SK-N-SH treated with all-trans-retinoic acid at 6 μM for 48 hours (cell line): ENCODE measurements around the gene PDGFC.

ENCODE experiments used
- ATAC-seq: fragments of 200-7000 bp; cut with Tn5 transposase; 3 replicates; pipeline ENCODE4 v1.9.1; 2020; ENCODE audit warnings: mild to moderate bottlenecking, moderate library complexity
- ARNTL ChIP-seq: fragments of 450-650 bp; formaldehyde crosslinking; IDR thresholded peaks from 2 replicates; pipeline ENCODE4 v1.5.0; 2020; ENCODE audit warnings: low read depth, mild to moderate bottlenecking, moderate library complexity, borderline replicate concordance
- CSDC2 ChIP-seq: fragments of 250-450 bp; sonication (Bioruptor Pico); IDR thresholded peaks from 2 replicates; pipeline ENCODE4 v1.5.0; 2020; ENCODE audit warnings: mild to moderate bottlenecking, moderate library complexity
- ESRRG ChIP-seq: fragments of 250-450 bp; sonication (Bioruptor Pico); IDR thresholded peaks from 2 replicates; pipeline ENCODE4 v1.6.1; 2021; ENCODE audit warnings: mild to moderate bottlenecking
- GLIS3 ChIP-seq: fragments of 250-450 bp; sonication (Bioruptor Pico); IDR thresholded peaks from 2 replicates; pipeline ENCODE4 v1.5.0; 2020; ENCODE audit warnings: mild to moderate bottlenecking, moderate library complexity
- ISL1 ChIP-seq: fragments of 250-450 bp; sonication (Bioruptor Pico); IDR thresholded peaks from 2 replicates; pipeline ENCODE4 v2.1.2; 2022; ENCODE audit warnings: mild to moderate bottlenecking, moderate library complexity
- OSR1 ChIP-seq: fragments of 250-450 bp; sonication (Bioruptor Pico); IDR thresholded peaks from 2 replicates; pipeline ENCODE4 v1.8.0; 2022; ENCODE audit warnings: moderate library complexity, mild to moderate bottlenecking, inconsistent platforms
- RARB ChIP-seq: fragments of 250-450 bp; sonication (Bioruptor Pico); IDR thresholded peaks from 2 replicates; pipeline ENCODE4 v1.8.0; 2021; ENCODE audit warnings: mild to moderate bottlenecking, moderate library complexity
- SNAI2 ChIP-seq: fragments of 250-450 bp; sonication (Bioruptor Pico); IDR thresholded peaks from 2 replicates; pipeline ENCODE4 v1.5.0; 2020; ENCODE audit warnings: mild to moderate bottlenecking, moderate library complexity
- TCF4 ChIP-seq: fragments of 250-450 bp; sonication (Bioruptor Pico); IDR thresholded peaks from 2 replicates; pipeline ENCODE4 v1.8.0; 2021; ENCODE audit warnings: mild to moderate bottlenecking, moderate library complexity, borderline replicate concordance
- TOX ChIP-seq: fragments of 250-450 bp; sonication (Bioruptor Pico); IDR thresholded peaks from 2 replicates; pipeline ENCODE4 v1.8.0; 2021; ENCODE audit warnings: mild to moderate bottlenecking, moderate library complexity, borderline replicate concordance
- ZC3H10 ChIP-seq: fragments of 250-450 bp; sonication (Bioruptor Pico); IDR thresholded peaks from 2 replicates; pipeline ENCODE4 v1.5.1; 2021; ENCODE audit warnings: mild to moderate bottlenecking, moderate library complexity
- ZFP3 ChIP-seq: fragments of 250-450 bp; sonication (Bioruptor Pico); IDR thresholded peaks from 2 replicates; pipeline ENCODE4 v1.5.0; 2020; ENCODE audit warnings: mild to moderate bottlenecking, moderate library complexity
- ZNF565 ChIP-seq: fragments of 450-650 bp; formaldehyde crosslinking; conservative IDR thresholded peaks from 2 replicates; pipeline ENCODE4 v1.5.0; 2020; ENCODE audit warnings: low read depth, mild to moderate bottlenecking, moderate library complexity
- ZNF70 ChIP-seq: fragments of 450-650 bp; formaldehyde crosslinking; IDR thresholded peaks from 2 replicates; pipeline ENCODE4 v1.5.0; 2020; ENCODE audit warnings: mild to moderate bottlenecking, moderate library complexity
- TF ChIP-seq, protein P1 (sequence below): fragments of 250-450 bp; sonication (Bioruptor Pico); IDR thresholded peaks from 2 replicates; pipeline ENCODE4 v1.5.1; 2021; ENCODE audit warnings: mild to moderate bottlenecking, moderate library complexity
- TF ChIP-seq, protein P2 (sequence below): fragments of 250-450 bp; sonication (Bioruptor Pico); IDR thresholded peaks from 2 replicates; pipeline ENCODE4 v1.8.0; 2020; ENCODE audit warnings: mild to moderate bottlenecking, moderate library complexity, borderline replicate concordance
- TF ChIP-seq, protein P3 (sequence below): fragments of 250-450 bp; sonication (Bioruptor Pico); IDR thresholded peaks from 2 replicates; pipeline ENCODE4 v1.5.0; 2020; ENCODE audit warnings: mild to moderate bottlenecking, moderate library complexity
- TF ChIP-seq, protein P4 (sequence below): fragments of 250-450 bp; sonication (Bioruptor Pico); IDR thresholded peaks from 2 replicates; pipeline ENCODE4 v1.8.0; 2021; ENCODE audit warnings: low read depth, mild to moderate bottlenecking, moderate library complexity, borderline replicate concordance

PDGFC gene

GRCh38 chr4:156950948-156951347 is 20.7 kb downstream of the PDGFC start (continued):
- TF ChIP-seq, protein P1, sequence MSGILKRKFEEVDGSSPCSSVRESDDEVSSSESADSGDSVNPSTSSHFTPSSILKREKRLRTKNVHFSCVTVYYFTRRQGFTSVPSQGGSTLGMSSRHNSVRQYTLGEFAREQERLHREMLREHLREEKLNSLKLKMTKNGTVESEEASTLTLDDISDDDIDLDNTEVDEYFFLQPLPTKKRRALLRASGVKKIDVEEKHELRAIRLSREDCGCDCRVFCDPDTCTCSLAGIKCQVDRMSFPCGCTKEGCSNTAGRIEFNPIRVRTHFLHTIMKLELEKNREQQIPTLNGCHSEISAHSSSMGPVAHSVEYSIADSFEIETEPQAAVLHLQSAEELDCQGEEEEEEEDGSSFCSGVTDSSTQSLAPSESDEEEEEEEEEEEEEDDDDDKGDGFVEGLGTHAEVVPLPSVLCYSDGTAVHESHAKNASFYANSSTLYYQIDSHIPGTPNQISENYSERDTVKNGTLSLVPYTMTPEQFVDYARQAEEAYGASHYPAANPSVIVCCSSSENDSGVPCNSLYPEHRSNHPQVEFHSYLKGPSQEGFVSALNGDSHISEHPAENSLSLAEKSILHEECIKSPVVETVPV (CRISPR knock-in tag), result no peak
- TF ChIP-seq RARB (CRISPR knock-in tag), result no peak
- no peak for TF ChIP-seq TOX (CRISPR knock-in tag)
- TF ChIP-seq OSR1, result no peak

DNA sequence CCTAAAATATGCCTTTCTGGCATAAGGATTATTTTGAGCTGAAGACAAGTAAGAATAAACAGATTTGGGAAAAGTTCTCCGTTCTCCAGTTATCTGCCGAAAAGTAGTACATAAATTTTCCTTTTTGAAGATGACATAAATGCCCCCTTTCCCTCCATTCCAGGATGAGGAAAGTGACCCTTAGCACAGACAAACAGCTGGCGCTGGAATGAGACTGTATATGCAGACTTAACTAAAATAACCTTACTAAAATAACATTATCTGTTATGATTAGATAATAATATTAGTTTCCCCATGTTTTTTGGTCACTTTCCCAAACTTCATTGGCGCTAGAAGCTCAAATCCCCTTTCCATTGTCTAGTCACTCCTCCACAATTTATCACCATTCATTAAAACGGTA is 21.5 kb downstream of the PDGFC start:
- TF ChIP-seq, protein P2, sequence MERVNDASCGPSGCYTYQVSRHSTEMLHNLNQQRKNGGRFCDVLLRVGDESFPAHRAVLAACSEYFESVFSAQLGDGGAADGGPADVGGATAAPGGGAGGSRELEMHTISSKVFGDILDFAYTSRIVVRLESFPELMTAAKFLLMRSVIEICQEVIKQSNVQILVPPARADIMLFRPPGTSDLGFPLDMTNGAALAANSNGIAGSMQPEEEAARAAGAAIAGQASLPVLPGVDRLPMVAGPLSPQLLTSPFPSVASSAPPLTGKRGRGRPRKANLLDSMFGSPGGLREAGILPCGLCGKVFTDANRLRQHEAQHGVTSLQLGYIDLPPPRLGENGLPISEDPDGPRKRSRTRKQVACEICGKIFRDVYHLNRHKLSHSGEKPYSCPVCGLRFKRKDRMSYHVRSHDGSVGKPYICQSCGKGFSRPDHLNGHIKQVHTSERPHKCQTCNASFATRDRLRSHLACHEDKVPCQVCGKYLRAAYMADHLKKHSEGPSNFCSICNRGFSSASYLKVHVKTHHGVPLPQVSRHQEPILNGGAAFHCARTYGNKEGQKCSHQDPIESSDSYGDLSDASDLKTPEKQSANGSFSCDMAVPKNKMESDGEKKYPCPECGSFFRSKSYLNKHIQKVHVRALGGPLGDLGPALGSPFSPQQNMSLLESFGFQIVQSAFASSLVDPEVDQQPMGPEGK, result no peak
- TF ChIP-seq TOX (CRISPR knock-in tag), result no peak
- TF ChIP-seq, protein P3, sequence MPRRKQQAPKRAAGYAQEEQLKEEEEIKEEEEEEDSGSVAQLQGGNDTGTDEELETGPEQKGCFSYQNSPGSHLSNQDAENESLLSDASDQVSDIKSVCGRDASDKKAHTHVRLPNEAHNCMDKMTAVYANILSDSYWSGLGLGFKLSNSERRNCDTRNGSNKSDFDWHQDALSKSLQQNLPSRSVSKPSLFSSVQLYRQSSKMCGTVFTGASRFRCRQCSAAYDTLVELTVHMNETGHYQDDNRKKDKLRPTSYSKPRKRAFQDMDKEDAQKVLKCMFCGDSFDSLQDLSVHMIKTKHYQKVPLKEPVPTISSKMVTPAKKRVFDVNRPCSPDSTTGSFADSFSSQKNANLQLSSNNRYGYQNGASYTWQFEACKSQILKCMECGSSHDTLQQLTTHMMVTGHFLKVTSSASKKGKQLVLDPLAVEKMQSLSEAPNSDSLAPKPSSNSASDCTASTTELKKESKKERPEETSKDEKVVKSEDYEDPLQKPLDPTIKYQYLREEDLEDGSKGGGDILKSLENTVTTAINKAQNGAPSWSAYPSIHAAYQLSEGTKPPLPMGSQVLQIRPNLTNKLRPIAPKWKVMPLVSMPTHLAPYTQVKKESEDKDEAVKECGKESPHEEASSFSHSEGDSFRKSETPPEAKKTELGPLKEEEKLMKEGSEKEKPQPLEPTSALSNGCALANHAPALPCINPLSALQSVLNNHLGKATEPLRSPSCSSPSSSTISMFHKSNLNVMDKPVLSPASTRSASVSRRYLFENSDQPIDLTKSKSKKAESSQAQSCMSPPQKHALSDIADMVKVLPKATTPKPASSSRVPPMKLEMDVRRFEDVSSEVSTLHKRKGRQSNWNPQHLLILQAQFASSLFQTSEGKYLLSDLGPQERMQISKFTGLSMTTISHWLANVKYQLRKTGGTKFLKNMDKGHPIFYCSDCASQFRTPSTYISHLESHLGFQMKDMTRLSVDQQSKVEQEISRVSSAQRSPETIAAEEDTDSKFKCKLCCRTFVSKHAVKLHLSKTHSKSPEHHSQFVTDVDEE (CRISPR knock-in tag), result no peak
- no peak for TF ChIP-seq CSDC2 (CRISPR knock-in tag)
- no peak for TF ChIP-seq GLIS3 (CRISPR knock-in tag)
- no peak for TF ChIP-seq ZFP3 (CRISPR knock-in tag)
- no peak for TF ChIP-seq OSR1
- TF ChIP-seq TCF4 (CRISPR knock-in tag), result no peak
- no peak for TF ChIP-seq ZC3H10 (CRISPR knock-in tag)
- no peak for TF ChIP-seq ZNF565 (CRISPR knock-in tag)
- no peak for TF ChIP-seq RARB (CRISPR knock-in tag)
- no peak for ATAC-seq

DNA sequence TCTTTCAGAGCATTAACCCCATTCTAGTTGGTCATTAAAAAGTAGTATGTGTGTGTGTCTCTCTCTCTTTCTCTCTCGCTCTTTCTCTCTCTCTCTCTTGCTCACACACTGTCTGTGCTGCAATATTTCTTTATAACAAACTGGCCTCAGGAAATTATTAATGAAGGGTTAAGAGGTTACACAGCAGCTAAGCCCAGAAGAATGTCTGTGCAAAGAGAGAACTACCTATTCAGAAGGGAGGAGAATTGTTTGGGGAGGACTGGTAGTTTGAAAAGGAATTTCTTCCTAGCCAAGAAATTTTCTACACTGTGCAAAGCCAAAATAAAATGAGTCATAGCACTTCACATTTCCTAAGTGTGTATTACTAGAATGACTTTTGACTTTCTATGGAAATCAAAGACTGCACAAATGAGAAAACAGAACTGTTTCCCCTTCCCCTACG is 22.2 kb downstream of the PDGFC start:
- ATAC-seq, result peak; percentile 58
- TF ChIP-seq GLIS3 (CRISPR knock-in tag) (no peak), ZNF70 (CRISPR knock-in tag) (no peak), TOX (CRISPR knock-in tag) (no peak), OSR1 (no peak), SNAI2 (CRISPR knock-in tag) (no peak), ZFP3 (CRISPR knock-in tag) (no peak), ISL1 (CRISPR knock-in tag) (no peak), ARNTL (no peak), ESRRG (CRISPR knock-in tag) (no peak)
- TF ChIP-seq, protein P2, result no peak
- TF ChIP-seq, protein P3 (CRISPR knock-in tag), result no peak
- TF ChIP-seq, protein P4, sequence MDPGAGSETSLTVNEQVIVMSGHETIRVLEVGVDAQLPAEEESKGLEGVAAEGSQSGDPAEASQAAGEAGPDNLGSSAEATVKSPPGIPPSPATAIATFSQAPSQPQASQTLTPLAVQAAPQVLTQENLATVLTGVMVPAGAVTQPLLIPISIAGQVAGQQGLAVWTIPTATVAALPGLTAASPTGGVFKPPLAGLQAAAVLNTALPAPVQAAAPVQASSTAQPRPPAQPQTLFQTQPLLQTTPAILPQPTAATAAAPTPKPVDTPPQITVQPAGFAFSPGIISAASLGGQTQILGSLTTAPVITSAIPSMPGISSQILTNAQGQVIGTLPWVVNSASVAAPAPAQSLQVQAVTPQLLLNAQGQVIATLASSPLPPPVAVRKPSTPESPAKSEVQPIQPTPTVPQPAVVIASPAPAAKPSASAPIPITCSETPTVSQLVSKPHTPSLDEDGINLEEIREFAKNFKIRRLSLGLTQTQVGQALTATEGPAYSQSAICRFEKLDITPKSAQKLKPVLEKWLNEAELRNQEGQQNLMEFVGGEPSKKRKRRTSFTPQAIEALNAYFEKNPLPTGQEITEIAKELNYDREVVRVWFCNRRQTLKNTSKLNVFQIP (CRISPR knock-in tag), result no peak
